ENCODE results near the gene ZFP37. TPM values are rescaled to one million over a fixed set of nuclear protein-coding genes. Genes with fewer than 3 reads are reported as not detected.
"Not testable (repeated sequence)": the region's sequence is repeated elsewhere in the genome, so short reads cannot be mapped to it uniquely, and the experiment has no call there.

ZFP37 gene
- polyA plus RNA-seq (ENCODE audit: insufficient read length in 12 of 12): 1 to 10 TPM in 11 of 12 donors, not detected in 1; 2.8 to 7.1 (median 4.9) TPM
- long read RNA-seq, donor 1: 0 reads
- long read RNA-seq, donor 2, full-length matches to known transcripts: 2 of 2 reads
- long read RNA-seq, donor 2, partial matches to known transcripts: 0 of 2 reads
- long read RNA-seq, donor 2, other reads (novel, unspliced or antisense): 0 of 2 reads
- long read RNA-seq, donor 3: 0 reads
- long read RNA-seq, donor 4: 0 reads
- long read RNA-seq, donor 5: 0 reads
- long read RNA-seq, donor 6: 0 reads
- long read RNA-seq, donor 7, partial matches to known transcripts: 0 of 1 reads
- long read RNA-seq, donor 7, other reads (novel, unspliced or antisense): 0 of 1 reads
- long read RNA-seq, donor 8, partial matches to known transcripts: 0 of 1 reads
- long read RNA-seq, donor 8, other reads (novel, unspliced or antisense): 0 of 1 reads
- long read RNA-seq, donor 9, partial matches to known transcripts: 0 of 1 reads
- long read RNA-seq, donor 9, other reads (novel, unspliced or antisense): 0 of 1 reads
- long read RNA-seq, donor 10, partial matches to known transcripts: 0 of 1 reads
- long read RNA-seq, donor 10, other reads (novel, unspliced or antisense): 0 of 1 reads
- long read RNA-seq, donor 11, full-length matches to known transcripts: 2 of 2 reads
- long read RNA-seq, donor 11, partial matches to known transcripts: 0 of 2 reads
- long read RNA-seq, donor 11, other reads (novel, unspliced or antisense): 0 of 2 reads

DNA sequence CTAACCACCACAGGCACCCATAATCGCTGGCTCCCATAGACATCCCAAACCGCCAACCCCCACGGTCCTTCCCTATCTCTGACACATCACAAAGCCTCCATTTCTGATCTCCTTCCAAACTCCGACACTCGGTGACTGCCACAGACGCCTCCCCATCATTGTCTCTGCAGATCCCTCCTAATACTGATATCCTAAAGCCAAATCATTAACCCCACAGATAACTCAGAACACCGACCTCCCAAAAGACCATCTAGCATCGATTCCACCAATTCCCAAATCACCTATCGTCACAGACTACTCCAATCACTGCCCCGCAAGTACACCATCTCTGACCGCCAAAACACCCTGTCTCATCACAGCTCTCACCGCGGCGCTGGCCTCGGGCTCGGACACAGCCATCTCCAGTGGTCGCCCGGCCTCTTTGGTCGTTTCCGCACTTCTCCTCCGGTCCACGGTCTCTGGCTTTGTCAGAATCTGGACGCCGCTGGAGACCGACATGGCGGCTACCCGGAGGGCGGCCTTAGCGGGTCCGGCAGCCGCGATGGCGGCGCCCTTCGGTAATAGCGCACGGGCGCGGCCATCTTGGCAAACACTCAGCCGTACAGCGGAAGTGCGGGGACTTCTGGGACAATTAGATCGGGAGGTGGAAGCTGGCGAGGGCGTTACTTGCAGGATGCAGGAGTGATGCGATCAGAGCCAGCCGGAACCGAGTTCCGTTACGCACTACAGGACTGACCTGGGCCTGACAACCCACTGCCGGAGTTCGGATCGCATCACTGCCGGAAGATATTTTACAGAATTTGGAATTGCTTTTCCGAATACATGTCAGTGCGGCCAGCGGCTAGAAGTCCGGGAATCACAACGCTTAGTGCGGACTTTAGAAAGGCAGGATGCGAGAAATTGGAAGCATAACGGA, at the start of gene ZFP37:
Gene ZFP37 (minus strand): TSS at position 534 of the 916 bp plus-strand sequence. CDS start 36 bp downstream, at position 498.
- DNase-seq: peak; percentile 97

GRCh38 chr9:113105345-113105744, 48.8 kb upstream of the ZFP37 start:
- DNase-seq: not testable (repeated sequence)

DNA sequence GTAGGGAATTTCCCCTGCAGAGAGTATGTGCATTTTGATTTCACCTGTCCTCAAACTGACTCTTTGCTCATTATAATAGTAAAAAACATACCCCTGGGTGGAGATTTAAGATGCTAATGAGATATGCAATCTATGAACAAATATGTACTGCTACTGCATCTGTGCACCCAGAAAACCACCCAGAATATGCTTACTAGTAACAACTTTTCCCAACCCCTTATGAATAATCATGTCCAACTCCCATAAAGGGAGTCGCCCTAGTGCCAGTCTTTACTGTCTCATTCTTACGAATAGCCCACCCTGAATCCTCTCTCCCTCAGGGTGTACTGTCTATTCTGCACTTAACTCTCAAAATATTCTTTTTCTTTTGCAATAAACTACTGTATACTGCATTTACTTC, 39.0 kb upstream of the ZFP37 start:
- no peak for DNase-seq

GRCh38 chr9:113089924-113090323, 33.4 kb upstream of the ZFP37 start:
- DNase-seq: not testable (repeated sequence)

DNA sequence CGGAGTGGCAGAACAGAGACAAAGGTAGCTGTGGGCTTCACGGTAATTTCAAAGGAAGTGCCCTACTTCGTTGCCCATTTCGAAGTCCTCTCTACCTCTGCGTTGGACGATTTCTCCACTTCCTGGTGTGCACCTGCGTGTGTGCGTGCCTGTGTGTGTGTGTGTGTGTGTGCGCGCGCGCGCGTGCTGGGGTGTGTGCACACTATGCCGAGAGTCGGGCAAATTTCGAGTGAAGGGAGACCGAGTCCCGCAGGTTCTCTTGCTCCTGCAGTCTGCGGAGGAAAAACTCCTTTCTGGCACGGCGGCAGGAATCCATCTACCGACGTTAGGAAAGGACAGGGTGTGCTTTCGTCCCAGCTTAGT, 32.6 kb upstream of the ZFP37 start:
- not testable (repeated sequence) for DNase-seq

DNA sequence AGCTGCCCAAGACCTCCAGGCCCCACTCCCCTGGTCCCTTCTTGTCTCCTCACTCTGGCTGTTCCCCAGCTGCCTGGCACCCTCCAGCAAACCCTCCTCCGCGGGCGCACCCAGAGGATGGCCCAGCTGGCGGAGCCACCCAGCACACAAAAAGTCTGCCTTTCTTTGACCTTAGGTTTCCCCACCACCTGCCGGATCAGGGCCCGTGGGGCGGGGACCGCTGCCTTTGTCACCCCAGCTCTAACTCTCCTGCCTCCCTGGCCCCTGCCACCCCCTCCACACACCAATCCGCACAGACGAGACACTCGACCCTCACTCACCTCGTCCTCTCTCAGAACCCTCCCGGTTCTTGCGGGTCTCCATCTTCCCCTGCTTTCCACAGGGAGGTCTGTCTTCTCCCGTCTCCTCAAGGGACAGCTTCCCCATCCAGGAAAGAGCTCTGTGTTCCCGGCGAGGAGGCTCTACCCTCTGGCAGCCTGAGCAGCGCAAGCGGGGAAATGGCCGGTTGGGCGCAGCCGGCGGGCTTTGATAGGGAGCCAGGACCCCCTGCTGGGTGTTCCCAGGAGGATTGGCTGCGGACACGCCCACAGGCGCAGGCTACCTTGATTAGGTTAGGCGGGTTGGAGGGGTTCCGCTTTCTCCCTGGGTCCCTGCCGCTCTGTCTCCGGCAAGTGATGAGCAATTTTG, 32.1 kb upstream of the ZFP37 start:
- DNase-seq: peak; percentile 2

GRCh38 chr9:113062932-113063310, 6.4 kb upstream of the ZFP37 start:
- DNase-seq: not testable (repeated sequence)

DNA sequence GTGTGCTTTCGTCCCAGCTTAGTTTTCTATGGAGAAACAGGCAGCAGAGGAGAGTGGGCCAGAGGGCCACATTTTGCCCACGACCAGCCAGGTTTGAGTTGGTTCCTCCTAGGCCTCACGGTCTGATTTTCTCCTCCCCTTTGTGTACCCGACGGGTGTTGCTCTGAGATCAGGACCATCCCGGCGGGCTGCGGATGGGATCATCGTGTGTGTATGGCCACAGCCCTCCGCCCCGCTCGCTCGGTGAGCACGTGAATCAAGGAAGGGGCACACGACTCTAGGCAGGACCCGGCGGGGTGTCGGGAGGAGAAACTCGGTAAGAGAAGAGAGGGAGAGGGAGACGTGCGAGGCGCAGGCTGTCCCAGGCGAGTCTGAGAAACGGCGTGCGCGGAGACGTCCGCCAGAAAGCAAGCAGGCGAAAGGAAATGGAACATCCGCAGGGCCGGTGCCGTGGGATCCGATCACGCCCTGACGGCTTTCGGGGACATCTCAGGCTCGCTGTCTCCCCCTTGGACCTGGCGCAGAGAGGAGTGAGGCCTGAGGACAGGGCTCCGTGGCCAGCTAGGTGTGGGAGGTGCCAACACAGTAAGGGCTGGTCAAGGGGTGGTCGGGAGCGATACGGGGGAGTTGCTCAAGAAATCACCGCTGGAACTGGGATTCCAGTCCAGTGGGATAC, 5.9 kb upstream of the ZFP37 start:
- DNase-seq: not testable (repeated sequence)

GRCh38 chr9:113061072-113061850, 4.7 kb upstream of the ZFP37 start:
- DNase-seq: peak; percentile 12

DNA sequence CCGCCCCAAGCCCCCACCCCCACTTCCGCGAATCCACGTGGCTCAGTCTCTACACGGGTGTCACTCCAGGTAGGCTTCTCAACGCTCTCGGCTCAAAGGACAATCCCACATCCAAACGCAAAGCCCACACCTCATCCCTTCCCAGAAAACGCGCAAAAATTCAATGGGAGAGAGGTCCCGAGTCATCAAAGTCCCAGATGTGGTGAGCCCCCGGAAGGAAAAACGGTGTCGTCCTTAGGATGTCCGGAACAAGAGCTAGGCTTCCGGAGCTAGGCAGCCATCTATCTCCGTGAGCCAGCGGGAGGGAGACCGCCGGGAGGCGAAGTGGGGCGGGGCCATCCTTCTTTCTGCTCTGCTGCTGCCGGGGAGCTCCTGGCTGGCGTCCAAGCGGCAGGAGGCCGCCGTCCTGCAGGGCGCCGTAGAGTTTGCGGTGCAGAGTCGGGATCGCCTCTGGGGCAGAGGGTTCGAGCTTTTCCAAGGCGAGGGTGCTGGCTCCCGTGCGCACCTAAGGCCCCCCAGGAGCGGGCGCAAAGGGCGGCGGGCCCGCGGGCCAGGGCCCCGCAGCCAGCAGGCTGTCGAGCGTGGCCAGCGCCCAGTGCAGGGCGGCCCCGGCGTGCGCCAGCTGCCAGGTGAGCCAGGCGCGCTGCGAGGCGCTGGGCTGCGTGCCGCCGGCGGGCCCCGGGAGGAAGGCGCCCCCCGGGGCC, 3.2 kb upstream of the ZFP37 start:
- DNase-seq: peak; percentile 20

DNA sequence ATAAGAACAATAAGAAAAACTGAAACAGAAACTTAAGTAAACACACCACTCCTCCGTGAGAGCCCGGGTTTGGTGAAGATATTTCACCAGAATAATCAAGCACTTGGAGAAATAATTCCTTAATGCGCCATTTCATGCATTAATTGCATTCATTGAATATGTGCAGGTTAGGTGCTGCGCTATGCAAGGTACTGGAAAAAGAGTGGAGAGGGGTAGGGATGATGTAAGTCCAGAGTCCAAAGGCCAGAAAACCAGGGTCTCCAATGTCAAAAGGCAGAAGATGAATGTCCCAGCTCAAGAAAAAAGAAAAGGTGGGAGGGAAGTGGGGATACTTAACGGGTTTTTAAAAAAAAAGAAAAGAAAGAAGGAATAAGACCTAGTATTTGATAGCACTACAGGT, 669 bp upstream of the ZFP37 start:
- DNase-seq: no peak

- DNase-seq: no peak
These were observed 13.5 kb downstream of the ZFP37 start for GRCh38 chr9:113042884-113043657.

DNA sequence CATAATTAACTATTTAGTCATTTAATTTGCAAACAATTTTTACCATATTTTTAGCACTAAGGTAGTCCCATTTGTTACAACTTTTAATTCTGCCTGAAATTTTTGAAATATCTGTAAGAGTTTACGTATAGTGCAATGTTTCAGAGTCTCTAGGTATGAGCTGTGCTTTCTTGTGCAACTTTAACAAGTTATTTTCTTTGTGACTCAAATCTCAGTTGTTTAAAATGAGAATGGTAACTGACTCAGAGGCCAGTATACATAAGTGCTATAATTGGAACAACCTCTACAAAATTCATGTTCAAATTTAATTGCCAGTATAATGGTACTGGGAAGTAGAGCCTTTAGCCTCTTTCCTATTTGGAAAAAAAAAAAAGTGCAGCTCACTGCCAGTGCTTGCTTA, 30.3 kb downstream of the ZFP37 start:
- DNase-seq: no peak

DNA sequence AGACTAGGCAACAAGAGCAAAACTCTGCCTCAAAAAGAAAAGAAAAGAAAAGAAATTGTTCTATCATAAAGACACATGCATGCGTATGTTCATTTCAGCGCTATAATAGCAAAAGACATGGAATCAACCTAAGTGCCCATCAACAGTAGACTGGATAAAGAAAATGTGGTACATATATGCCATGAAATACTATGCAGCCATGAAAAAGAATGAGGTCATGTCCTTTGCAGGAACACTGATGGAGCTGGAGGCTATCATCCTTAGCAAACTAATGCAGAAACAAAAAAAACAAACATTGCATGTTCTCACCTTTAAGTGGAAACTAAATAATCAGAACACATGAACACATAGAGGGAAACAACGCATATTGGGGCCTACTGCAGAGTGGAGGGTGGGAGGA, 38.3 kb downstream of the ZFP37 start:
- no peak for DNase-seq

DNA sequence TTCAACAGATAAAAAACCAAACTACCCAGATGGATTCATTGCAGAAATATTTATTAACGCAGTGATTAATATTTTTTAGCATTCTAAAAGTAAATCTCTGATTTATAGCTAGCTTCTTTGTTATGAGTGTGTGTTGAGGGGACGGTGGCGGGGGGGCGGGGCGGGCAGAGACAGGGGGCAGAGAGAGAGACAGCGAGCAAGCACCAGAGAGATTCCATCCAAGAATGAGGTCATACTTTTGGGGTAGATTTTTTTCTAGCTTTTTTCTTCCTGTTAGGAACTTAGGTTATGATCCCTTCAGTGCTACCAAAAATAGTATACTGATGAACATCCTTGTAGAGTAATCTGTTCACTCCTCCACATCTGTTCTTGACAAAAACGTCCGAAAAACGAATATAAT, 44.0 kb downstream of the ZFP37 start:
- DNase-seq: no peak

- peak; percentile 82 for DNase-seq
These were observed 44.6 kb downstream of the ZFP37 start, which contains the start of gene ZNF883 for GRCh38 chr9:113011911-113012381. Gene ZNF883, minus strand, starts transcription at chr9:113012192.

GRCh38 chr9:113005777-113006176, 50.7 kb downstream of the ZFP37 start:
- no peak for DNase-seq

GRCh38 chr9:112997236-112997941, 59.1 kb downstream of the ZFP37 start:
- no peak for DNase-seq
